Measurements from ENCODE around the gene ATP13A2. TPM values are rescaled to one million over a fixed set of nuclear protein-coding genes. Genes with fewer than 3 reads are reported as not detected.

The ATP13A2 gene
- total and polyA plus RNA-seq, 8 donors = 23.6 to 65.0 (median 35.4) TPM

GRCh38 chr1:17018849-17019248, 7.1 kb upstream of the ATP13A2 start:
- no peak overlapping the region for H3K4me3 ChIP-seq
- intact Hi-C loops (cut with DNase I) = no loop called here
- H3K27ac ChIP-seq = no peak overlapping the region
- ATAC-seq (no peak), DNase-seq (no peak)
- H3K27me3 ChIP-seq = no peaks in the 10 kb centered on the region
- H3K36me3 ChIP-seq = peaks cover 7 to 65% of the 10 kb centered on the region in 2 donors
- no peaks in the 10 kb centered on the region for H3K9me3 ChIP-seq
- TF ChIP-seq CTCF (IDR thresholded peaks at IDR 0.05) = no peak
- H3K4me1 ChIP-seq = peaks cover 0 to 25% of the 10 kb centered on the region in 2 donors

- no peaks in the 10 kb centered on the region for H3K9me3 ChIP-seq
- ATAC-seq (no peak), DNase-seq (peak in 1 of 4 donors; percentile 6)
- peaks cover 0 to 27% of the 10 kb centered on the region in 2 donors for H3K4me1 ChIP-seq
- no peak overlapping the region for H3K27ac ChIP-seq
- H3K4me3 ChIP-seq = no peak overlapping the region
- TF ChIP-seq CTCF (IDR thresholded peaks at IDR 0.05) = no peak
- H3K27me3 ChIP-seq = no peaks in the 10 kb centered on the region
- intact Hi-C loops (cut with DNase I) = no loop called here
- peaks cover 7 to 51% of the 10 kb centered on the region in 2 donors for H3K36me3 ChIP-seq
Observed at GRCh38 chr1:17017435-17017834, 5.7 kb upstream of the ATP13A2 start.

GRCh38 chr1:17016317-17016661, 4.6 kb upstream of the ATP13A2 start:
- H3K36me3 ChIP-seq = peaks cover 7 to 40% of the 10 kb centered on the region in 2 donors
- H3K27ac ChIP-seq = no peak overlapping the region
- no peak for DNase-seq
- H3K9me3 ChIP-seq = no peaks in the 10 kb centered on the region
- no peak for ATAC-seq
- H3K4me3 ChIP-seq = no peak overlapping the region
- H3K4me1 ChIP-seq = peaks cover 0 to 34% of the 10 kb centered on the region in 2 donors
- intact Hi-C loops (cut with DNase I) = no loop called here
- no peak for TF ChIP-seq CTCF (IDR thresholded peaks at IDR 0.05)
- no peaks in the 10 kb centered on the region for H3K27me3 ChIP-seq

GRCh38 chr1:17014671-17015567, 3.2 kb upstream of the ATP13A2 start:
- Histone ChIP-seq H3K27ac (no peak overlapping the region), H3K27me3 (no peaks in the 10 kb centered on the region), H3K4me3 (no peak overlapping the region), H3K36me3 (peaks cover 7 to 26% of the 10 kb centered on the region in 2 donors), H3K4me1 (peaks cover 9 to 47% of the 10 kb centered on the region in 2 donors), H3K9me3 (no peaks in the 10 kb centered on the region)
- no peak for TF ChIP-seq CTCF (IDR thresholded peaks at IDR 0.05)
- DNase-seq = peak in 1 of 4 donors; percentile 4
- intact Hi-C loops (cut with DNase I) = no loop called here
- no peak for ATAC-seq

GRCh38 chr1:17013491-17014320, 2.0 kb upstream of the ATP13A2 start:
- ATAC-seq = no peak
- no peak for TF ChIP-seq CTCF (IDR thresholded peaks at IDR 0.05)

More at GRCh38 chr1:17013491-17014320, 2.0 kb upstream of the ATP13A2 start:
- peak in 1 of 4 donors; percentile 58 for DNase-seq
- no peaks in the 10 kb centered on the region for H3K27me3 ChIP-seq
- H3K4me3 ChIP-seq = no peak overlapping the region
- peaks cover 7 to 14% of the 10 kb centered on the region in 2 donors for H3K36me3 ChIP-seq
- H3K9me3 ChIP-seq = no peaks in the 10 kb centered on the region
- H3K27ac ChIP-seq = peak overlapping the region in 1 of 2 donors; percentile 15
- H3K4me1 ChIP-seq = peaks cover 9 to 58% of the 10 kb centered on the region in 2 donors
- intact Hi-C loops (cut with DNase I) = no loop called here

All from left lung (tissue), 10 donors.